ENCODE data around the gene PMPCA.

The PMPCA gene

DNA sequence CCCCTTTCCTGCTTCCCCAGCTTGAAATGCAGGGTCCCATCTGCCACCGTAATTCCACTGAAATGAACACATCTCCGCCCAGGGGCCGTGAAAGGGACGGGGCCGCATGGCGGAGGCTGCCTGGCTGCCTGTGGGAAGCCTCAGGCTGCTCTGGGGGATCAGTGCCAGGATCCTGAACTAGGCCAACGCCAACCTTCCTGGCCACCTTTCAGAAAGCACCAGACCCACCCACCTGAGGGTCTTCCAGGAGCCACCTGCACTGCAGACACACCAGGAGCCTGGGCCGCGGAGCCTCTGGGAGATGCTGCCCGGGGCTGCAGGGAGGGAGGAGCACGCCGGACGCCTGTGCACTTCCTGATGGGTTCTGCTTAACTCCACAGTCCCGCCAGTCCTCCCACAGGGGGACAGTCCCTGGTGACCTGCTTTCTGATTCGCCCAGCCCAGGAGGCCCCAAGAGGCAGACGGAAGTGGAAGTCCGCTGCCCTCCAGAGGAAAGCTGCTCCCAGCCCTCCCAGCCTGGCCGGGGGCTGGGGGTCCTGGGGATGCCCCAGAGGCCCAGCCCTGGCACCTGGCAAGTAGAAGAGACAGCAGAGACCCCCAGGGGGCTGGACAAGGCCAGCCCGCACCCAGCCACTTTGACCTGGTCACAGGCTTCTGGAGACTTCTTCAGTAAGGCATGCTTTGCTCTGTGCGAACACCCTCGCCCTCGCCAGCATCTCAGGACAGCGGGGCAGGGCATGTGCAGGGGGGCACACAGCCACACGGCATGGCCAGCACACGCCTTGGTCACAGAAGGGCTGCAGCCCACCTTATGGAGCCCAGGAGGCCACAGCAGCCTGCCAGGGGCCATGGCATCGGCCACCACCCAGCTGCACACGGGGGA is 36.9 kb upstream of the PMPCA start, which contains the start of gene CARD9:
Gene CARD9 (minus strand): TSS at position 370 of the 883 bp plus-strand sequence. CDS start 1,591 bp downstream, outside the sequence.
- no peak for DNase-seq (ENCODE audit: low spot score)

DNA sequence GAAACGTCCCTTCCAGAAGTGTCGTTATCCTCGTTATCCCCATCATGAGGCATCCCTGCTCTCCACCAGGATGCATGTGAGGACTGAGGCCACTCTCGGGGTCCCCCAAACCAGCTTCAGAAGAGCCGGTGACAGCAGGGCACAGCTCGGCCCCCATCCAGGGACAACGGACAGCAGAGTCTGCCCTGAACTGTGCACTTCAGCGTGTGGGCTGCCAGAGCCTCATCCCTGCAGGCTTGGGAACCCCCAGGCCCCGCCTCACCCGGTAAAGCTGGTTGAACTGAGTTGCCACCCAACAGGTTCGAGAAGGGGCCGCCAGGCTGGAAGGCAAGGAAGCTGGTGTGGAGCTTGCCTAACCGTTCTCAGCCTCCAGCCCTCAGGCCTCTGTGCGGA is 36.3 kb upstream of the PMPCA start:
- no peak for DNase-seq (ENCODE audit: low spot score)

DNA sequence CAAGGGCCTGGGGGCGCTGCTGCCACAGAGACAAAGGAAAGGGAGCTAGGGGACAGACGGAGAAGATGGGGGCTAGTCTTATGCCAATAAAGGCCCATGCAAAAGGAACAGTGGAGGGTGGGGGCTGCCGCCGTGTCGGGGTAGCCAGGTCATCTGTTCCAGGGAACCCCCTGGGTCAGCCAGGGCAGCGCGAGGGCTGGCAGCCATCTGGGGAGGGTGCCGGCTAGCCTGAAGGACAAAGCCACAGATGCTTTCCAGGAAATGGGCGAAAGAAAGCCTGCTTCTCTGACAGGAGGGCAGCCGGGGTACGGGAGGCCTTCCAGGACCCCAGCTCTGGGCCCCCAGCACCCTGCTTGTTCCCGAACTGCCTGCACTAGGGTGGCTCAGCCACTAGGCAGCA is 35.4 kb upstream of the PMPCA start:
- no peak for DNase-seq (ENCODE audit: low spot score)

DNA sequence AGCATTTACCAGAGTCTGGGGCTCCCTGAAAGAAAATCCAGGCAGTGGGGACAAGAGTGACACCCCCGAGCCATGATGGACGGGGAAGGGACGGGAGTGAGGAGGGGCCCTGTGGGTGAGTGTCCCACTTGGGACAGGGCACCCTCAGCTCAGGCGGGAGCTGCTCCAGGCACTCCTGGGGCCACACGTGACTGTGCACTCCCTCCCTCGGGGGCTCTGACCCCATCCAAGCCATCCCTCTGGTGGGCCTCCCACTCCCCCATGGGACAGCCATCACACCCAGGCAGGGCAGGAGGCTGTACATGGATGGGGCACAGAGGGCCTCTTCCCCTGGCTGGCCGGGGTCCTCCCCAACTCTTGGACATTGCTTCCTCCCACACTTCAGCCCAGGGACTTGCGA is 34.0 kb upstream of the PMPCA start:
- no peak for DNase-seq (ENCODE audit: low spot score)

DNA sequence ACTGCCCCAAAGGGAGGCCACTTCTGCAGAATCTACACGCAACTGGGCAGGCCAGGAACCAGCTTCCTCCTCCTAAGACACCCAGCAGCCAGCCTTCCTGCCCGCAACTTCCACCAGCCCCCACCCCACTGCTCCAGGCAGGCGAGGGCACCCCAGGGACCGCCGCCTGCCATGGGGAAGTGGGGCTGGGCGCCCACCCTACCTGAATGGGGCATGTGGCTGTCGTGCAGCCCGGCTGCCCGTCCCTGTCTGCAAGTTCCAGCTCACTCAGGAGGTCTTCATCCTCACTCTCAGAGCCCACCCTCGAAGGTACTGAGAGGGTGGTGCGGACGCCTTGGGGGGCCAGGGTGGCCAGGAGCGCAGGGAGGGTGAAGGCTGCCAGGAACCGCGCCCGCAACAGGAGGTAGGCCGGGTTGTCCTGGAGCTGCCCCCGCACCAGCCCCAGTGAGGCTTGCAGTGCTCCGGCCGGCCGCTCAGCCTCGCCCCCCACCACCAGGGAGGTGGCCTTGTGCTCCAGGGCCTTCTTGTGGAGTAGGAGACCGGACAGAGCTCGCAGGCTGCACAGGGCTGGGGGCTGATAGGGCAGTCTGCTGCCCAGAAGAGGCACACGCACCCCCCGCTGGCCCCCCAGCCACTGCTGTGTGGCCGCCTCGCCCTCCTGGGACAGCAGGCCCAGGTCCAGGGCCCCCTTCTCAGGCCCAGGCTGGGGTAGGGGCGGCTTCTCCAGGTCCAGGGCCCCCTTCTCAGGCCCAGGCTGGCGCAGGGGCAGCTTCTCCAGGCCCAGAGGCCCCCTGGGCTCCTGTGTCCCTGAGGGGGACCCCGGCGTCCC is 32.9 kb upstream of the PMPCA start:
- DNase-seq (ENCODE audit: low spot score) = no peak

DNA sequence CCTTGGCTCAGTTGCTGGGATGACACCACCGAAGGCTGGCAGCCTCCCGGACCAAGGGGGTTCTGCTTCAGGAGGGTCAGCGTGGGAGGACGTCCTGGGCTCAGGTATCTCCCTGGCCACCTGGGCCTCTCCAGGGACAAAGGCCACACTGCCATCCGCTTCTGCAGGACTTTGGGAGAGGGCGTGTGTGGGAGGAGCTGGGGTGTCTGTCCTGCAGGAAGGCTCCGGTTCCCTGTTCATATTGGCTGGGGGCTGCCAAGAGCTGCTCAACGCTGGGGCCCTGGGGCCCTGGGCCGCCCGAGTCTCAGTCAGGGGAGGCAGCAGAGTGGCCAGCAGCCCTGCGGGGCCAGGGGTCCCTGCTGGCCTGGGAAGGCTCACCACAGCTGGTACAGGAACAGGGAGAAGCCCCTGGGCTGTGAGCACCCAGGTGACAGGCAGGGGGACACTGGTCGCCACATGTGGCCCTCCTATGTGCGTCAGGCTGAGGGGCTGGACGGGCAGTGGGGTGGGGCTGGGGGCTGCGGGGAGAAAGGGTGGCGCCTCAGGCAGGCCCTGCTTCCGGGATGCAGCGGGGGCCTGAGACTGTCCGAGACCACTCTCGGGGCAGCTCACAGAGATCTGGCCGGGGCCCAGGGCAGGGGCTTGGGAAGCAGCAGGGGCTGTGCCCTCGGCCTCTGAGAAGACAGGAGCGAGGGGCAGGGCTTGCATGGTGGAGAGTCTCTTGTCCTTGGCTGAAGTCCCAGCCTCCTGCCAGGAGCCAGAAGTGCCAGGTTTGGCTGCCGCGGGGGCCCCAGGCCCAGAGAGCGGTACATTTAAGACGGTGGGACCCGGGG is 32.1 kb upstream of the PMPCA start:
- DNase-seq (ENCODE audit: low spot score) = no peak

DNA sequence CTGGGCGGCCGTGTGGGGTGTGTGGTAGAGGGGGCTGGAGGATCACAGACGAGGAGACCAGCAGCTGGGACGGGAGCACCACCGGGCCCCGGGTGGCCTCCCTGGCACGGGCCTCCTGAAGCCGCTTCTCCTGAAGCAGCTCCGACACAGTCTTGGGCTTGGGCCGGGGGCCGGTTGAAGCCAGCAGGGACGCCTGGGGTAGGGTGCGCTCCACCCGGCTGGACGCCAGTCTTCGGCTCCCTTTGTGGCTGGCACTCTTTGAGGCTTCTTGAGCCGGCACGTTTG is 31.5 kb upstream of the PMPCA start:
- DNase-seq (ENCODE audit: low spot score) = no peak

DNA sequence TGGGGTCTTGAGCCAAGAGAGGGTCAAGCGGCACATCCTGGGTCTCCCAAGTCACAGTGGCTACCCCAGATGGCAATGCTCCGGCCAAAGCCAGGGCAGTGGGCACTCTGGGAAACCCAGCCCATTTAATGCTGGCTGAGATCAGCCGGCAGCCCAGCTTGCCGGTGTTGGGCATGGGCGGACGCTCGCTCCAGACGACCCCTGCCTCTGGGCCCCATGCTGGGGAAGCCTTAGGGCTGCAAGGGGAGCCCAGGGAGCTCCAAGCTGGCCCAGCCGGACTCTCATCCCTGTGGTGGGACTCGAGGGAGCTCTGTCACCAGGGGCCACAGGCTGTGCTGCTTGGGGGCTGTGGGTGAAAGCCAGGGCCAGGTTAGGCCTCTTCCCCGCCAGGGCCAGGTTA is 31.1 kb upstream of the PMPCA start:
- no peak for DNase-seq (ENCODE audit: low spot score)

DNA sequence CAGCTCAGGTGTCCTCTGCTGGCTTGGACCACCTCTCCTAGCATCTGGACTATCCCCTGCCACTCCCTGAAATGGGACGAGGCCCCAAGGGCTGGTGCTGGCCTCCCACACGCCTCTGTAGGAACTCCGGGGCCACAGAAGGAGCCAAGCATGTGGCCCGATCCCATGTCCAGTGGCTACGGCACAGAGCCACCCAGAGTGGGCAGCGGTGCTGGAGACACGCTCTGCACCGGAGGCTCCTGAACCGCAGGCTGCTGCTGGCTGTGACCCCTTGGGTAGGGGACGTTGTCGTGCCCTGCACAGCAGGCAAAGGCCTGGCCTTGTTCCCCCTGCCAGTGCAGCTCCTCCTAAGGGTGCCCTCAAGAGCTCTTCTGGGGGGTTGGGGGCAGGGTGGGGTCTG is 30.6 kb upstream of the PMPCA start:
- DNase-seq (ENCODE audit: low spot score) = no peak

DNA sequence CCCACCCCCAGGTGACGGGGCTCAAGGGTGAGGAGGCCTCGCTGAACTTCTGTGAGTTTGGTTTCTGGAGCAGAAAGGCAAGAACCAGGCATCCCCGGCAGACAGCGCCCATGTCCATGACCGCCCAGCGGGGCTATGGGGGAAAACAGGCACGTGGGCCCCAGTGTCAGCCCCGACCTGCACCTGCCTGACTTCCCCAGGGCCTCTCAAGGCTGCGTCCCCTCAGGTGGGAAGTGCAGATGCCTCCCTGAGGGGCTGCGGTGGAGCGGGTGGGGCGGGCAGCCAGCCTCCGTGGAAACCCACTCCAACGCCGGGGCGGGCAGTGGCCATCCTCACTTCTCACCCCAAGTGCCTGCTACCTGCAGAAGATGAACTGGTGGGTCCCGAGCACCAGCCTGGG is 30.1 kb upstream of the PMPCA start:
- no peak for DNase-seq (ENCODE audit: low spot score)

DNA sequence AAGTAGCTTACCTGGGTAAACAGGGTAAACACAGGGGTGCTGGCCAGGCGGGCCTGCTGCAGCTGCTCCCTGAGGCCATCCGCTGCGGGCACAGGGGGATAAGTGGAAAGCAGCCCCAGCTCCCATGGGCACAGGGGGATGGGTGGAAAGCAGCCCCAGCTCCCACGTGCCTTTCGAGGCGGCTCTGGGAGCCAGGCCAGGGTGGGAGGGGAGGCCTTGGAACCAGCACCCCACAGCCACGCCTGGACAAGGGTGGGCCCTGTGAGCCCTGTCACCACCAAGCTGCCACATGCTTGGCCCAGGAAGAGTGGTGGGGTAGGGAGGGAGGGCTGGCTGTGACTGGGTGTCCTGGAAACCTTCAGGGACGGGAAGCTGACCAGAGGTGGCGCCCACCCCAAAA is 29.1 kb upstream of the PMPCA start:
- DNase-seq (ENCODE audit: low spot score) = no peak

DNA sequence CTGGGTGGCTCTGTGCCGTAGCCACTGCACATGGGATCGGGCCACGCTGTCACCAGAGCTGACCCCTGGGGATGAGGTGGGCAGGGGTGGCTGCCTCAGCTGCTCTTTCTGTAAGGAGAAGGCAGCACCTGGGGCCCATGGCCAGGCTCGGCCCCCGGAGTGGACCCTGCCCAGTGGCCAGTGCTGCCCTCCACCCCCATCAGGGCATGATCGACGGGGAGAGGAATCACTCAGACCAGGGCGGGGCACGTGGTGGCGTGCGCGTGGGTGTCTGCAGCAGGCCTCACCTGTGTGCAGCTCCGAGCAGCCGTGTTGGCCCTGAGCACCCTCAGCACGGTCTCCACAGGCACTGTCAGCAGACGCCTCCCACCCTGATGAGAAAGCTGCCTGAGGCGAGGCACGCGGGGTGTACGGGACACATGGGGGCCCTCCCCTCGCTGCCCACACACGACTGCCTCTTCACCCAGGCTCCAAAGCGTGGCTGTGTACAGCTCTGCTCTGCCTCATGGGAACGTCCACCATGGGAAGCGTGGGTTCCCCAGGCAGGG is 28.4 kb upstream of the PMPCA start:
- DNase-seq (ENCODE audit: low spot score) = no peak

DNA sequence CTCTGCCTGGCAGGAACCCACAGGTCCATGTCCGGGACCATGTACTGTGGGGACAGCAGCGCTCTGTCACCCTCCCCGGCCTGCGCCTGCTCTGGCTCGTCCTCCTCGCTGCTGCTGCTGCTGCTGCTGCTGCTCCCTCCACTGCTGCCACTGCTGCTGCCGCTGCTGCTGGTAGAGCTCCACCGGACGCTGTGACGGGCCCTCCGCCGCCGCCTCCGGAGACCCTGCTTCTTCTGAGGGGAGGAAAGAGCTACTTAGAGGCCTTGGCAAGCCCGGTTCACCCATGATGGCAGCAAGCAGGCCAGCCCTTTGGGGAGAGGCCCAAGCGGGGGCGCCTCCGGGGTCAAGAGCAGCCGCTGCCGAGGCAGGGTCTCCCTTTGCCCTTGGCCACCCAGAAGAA is 27.0 kb upstream of the PMPCA start:
- DNase-seq (ENCODE audit: low spot score) = no peak

DNA sequence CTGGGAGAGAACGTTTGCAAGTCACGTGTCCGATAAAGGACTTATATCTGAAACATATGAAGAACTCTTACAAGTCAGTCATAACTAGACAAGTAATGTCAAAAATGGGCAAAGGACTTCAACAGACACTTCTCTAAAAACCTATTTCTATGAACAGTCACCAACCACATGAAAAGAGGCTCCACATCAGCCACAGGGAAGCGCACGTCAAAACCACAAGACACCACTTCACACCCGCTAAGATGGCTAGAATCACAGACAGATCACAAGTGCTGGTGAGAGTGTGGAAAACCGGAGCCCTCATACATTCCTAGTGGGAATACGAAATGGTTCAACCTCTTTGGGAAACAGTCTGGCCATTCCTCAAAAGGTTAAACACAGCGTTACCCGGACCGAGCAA is 25.4 kb upstream of the PMPCA start:
- DNase-seq (ENCODE audit: low spot score) = no peak

DNA sequence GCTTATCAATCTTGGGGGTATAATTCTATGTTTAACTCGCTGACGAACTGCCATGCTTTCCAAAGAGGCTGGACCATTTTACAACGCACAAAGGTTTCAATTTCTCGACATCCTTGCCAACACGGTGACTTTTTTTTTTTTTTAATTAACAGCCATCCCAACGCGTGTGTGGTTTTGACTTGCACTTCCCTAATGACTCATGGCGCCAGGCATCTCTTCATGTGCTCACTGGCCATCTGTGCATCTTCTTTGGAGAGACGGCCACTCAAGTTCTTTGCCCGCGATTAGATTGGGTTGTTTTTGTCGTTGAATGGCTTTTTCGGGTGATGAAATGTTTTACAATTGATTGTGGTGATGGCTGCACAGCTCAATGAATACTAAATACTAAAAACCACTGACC is 24.4 kb upstream of the PMPCA start:
- DNase-seq (ENCODE audit: low spot score) = no peak

DNA sequence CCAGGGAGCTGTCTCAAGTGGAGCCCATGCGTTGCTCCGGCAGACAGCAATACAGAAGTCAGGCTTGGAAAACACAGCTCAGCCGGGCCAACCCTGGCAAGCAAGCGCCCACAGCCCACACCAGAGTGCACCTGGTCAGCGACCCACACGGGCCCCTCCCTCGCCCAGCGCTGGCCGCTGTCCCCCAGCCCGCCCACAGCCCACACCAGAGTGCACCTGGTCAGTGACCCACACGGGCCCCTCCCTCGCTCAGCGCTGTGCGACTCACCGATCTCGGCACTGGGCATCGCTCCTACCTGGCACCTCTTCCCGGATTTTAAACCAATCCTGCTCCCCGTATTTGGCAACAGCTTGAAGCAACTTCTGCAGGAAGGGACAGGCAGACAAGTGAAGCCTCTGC is 23.2 kb upstream of the PMPCA start:
- DNase-seq (ENCODE audit: low spot score) = no peak

DNA sequence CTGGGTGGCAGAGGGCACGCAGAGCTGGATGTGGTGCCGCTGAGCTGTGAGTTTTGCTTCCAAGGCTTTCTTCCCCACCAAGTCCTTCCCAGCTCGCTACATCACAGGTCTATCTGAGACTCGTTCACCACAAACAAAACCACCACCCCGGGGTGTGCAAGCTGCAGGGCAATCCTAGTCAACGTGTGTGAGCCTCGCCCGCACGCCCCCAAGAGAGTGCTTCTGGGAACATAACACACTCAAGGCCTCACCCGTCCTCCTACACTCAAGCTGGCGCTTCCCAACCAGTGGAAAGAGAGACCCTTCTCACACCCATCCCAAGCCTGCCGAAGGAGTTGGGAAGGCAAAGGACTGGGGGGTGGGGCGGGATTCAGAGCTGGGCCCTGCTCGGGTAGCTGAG is 21.1 kb upstream of the PMPCA start:
- DNase-seq (ENCODE audit: low spot score) = no peak

DNA sequence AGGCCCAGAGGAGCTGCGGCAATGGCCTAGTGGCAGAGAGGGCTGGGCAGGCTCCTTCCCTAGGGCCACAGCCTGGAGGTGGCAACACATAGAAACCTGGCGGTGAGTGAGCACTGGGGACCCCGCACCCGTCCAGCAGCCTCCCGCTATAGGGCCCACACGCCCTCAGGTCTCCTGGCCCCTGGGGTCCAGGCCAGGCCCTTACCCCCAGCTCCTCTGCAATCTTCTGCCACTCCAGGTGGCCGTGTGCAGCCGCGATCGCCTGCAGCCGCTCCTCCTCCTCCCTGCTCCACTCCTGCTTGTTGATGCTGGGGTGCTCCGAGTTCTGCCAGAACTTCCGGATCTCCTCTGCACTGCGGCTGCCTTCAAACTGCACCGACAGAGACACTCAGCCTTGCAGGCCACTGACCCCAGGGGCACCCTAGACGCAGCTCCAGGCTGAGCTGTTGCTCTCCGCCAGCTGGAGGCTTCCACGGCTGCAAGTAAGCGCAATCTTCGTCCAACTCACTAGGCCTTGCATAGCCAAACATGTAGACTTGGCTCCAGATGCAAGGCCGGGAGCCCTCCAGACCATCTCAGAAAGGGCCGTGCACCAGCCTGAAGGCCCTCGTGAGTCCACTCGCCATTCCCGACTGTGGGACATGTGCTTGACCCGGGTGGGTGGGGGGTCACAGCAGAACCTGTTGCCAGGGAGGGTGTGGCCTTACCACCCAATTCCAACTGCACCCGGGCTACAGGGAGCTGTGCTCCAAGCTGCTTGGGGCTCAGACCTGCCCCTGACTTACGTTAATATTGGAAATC is 18.5 kb upstream of the PMPCA start:
- DNase-seq (ENCODE audit: low spot score) = no peak

DNA sequence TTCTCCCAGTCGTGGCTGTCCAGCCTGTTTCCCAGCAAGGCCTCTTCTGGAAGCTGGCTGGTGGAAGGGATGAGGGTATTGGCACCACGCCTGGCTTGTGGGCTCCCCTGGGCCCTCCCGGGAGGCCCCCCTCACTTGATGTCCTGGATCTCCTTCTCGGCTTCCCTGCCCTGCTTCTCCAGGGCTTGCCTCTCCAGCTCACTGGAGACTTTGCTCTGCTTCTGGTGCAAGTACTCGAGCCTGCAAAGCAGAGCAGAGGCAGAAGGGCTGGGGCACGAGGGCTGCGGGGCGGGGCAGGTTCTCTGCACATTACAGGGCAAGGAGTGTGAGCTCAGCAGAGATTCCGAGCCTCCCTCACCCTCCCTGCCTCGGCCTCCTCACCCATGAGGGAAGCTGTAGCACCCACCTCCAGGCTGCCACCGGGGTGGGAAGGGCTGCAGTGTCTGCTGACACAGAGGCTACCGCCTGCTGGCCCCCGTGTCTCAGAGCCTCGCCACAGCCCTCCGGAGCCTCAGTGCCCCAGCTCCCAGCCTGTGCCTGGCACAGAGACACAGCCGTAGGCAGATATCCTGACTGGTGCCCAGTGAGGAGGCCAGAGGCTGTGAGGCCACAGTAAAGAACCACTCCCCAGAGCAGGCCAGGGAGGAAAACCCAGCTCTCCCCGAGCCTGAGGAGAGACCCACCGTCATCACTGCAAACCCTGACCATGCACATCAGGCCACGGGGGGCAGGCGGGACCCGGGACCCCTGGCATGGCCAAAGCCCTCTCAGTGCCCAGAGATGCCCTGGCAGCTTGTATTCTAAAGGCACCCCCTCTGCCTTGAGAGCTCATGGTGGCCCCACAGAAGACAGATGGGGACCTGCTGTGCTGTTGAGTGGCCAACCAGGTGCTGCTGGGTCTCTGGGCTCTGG is 17.7 kb upstream of the PMPCA start:
- DNase-seq (ENCODE audit: low spot score) = no peak

DNA sequence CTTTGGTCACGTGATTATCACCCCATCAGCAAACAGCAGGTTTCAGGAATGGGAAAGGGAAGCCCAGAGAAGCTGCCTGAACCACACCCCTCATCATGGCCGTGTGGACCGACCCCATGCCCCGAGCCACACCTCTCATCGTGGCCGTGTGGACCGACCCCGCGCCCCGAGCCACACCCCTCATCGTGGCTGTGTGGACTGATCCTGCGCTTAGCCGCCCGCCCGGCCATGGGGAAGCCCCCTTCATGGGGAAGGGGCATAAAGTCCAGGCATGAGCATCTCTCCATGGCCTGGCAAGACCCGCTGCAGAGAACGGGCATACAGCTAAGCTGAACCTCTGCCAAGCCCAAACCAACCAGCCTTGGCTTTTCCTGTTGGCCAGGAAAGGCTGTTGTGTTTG is 16.9 kb upstream of the PMPCA start:
- DNase-seq (ENCODE audit: low spot score) = no peak

Measured in iPS-NIHi11 (cell line).